Natural killer cell (primary cell): Measurements from ENCODE around the gene TRAPPC8. TPM values are rescaled to one million over a fixed set of nuclear protein-coding genes. Genes with fewer than 3 reads are reported as not detected.
A peak's percentile ranks its signal among the peaks of the same experiment; 100 is the strongest.

Experiments used
- ATAC-seq, 3 donors: fragments of 150-1000 bp in 2 of 3; fragments of 200-7000 bp in 1 of 3; cut with Tn5 transposase; 1 replicate in 1 of 3; 2 replicates in 2 of 3; pipeline ENCODE4 v1.10.0; 2021; ENCODE audit warnings: mild to moderate bottlenecking in 2 of 3, moderate library complexity in 2 of 3
- DNase-seq, 2 donors: peaks; one replicate each; pipeline versions ENCODE4 v3.0.0 to v3.0.0-alpha.2; 2013 to 2021; ENCODE audit warnings: mixed read lengths in 1 of 2
- H3K27ac ChIP-seq: one replicate; pipeline ENCODE4 v1.5.1; 2013; ENCODE audit warnings: mild to moderate bottlenecking, low read length
- H3K27me3 ChIP-seq: one replicate; pipeline ENCODE4 v1.6.1; 2013; ENCODE audit warnings: low read length; ENCODE audit not compliant: control insufficient read depth, insufficient read depth
- H3K36me3 ChIP-seq: one replicate; pipeline ENCODE4 v1.6.1; 2013; ENCODE audit warnings: low read length; ENCODE audit not compliant: control insufficient read depth, insufficient read depth
- H3K4me1 ChIP-seq: one replicate; pipeline ENCODE4 v1.6.1; 2013; ENCODE audit warnings: low read length; ENCODE audit not compliant: control insufficient read depth, insufficient read depth
- H3K4me3 ChIP-seq: one replicate; pipeline ENCODE4 v1.5.1; 2013; ENCODE audit warnings: low read length
- H3K9me3 ChIP-seq: one replicate; pipeline ENCODE4 v1.6.1; 2013; ENCODE audit warnings: low read length; ENCODE audit not compliant: control insufficient read depth, insufficient read depth
- H3K27ac Mint-ChIP-seq, 2 donors: one replicate each; pipeline ENCODE4 v1.8.0; 2022; ENCODE audit warnings: mild to moderate bottlenecking in 2 of 2, mixed read lengths in 2 of 2, moderate library complexity in 1 of 2
- H3K27me3 Mint-ChIP-seq, 2 donors: one replicate each; pipeline ENCODE4 v1.8.0; 2022; ENCODE audit warnings: low read depth in 2 of 2, mixed read lengths in 2 of 2
- H3K36me3 Mint-ChIP-seq: one replicate; pipeline ENCODE4 v1.8.0; 2022; ENCODE audit warnings: mixed read lengths
- H3K4me1 Mint-ChIP-seq, 2 donors: one replicate each; pipeline ENCODE4 v1.8.0; 2022; ENCODE audit warnings: mixed read lengths in 2 of 2
- H3K4me3 Mint-ChIP-seq: one replicate; pipeline ENCODE4 v1.8.0; 2022; ENCODE audit warnings: mild to moderate bottlenecking, moderate library complexity, mixed read lengths
- H3K9me3 Mint-ChIP-seq, 2 donors: one replicate each; pipeline ENCODE4 v1.8.0; 2022; ENCODE audit warnings: mixed read lengths in 2 of 2
- CTCF ChIP-seq: fragments of 200-600 bp; IDR thresholded peaks from one replicate; pipeline ENCODE4 v1.8.0; 2022; ENCODE audit warnings: antibody characterized with exemption
- WGBS: methylation state at CpG from one replicate; pipeline ENCODE4 v1.1.7; 2013; ENCODE audit warnings: missing lambda C conversion rate; ENCODE audit not compliant: insufficient coverage; 5-methylcytosine and 5-hydroxymethylcytosine counted together
- intact Hi-C: fragments of 100-400 bp; cut with micrococcal nuclease; formaldehyde crosslinking; loops from one replicate; pipeline ENCODE4 v1.14.2; 2022
- total RNA-seq, 4 donors: library from RNA; stranded (reverse); fragments of 120-200 nt in 1 of 4; gene quantifications; one replicate each; pipeline versions ENCODE4 v1.2.3 to v1.2.4, GENCODE V29; 2013 to 2022

TRAPPC8 gene
- total RNA-seq, 3 donors from 2014 or later (not counting 1 experiment from before 2014, with no cell fraction given) = 38.5 to 51.2 (median 41.4) TPM

GRCh38 chr18:31891566-31891965 lies 51.4 kb downstream of the TRAPPC8 start:
- no peaks in the 10 kb centered on the region for H3K27me3 ChIP-seq
- no peak for DNase-seq
- Mint-ChIP-seq H3K36me3 (peaks cover 7% of the 10 kb centered on the region), H3K9me3 (no peaks in the 10 kb centered on the region), H3K27me3 (no peaks in the 10 kb centered on the region), H3K27ac (no peak overlapping the region), H3K4me1 (no peaks in the 10 kb centered on the region), H3K4me3 (no peak overlapping the region)
- H3K4me3 ChIP-seq = no peak overlapping the region
- H3K27ac ChIP-seq = no peak overlapping the region
- no peaks in the 10 kb centered on the region for H3K4me1 ChIP-seq
- no peak for ATAC-seq
- TF ChIP-seq CTCF = no peak
- intact Hi-C loops = no loop called here
- no peaks in the 10 kb centered on the region for H3K9me3 ChIP-seq
- H3K36me3 ChIP-seq = peaks cover 43% of the 10 kb centered on the region
- 94% methylated on average over 3 of the region's 3 CpGs for WGBS

GRCh38 chr18:31884020-31884419 lies 58.9 kb downstream of the TRAPPC8 start:
- no peak overlapping the region for H3K4me3 ChIP-seq
- peak overlapping the region in 1 of 2 donors; percentile 28 for H3K27ac Mint-ChIP-seq
- H3K36me3 Mint-ChIP-seq = peaks cover 28% of the 10 kb centered on the region
- peaks cover 21 to 23% of the 10 kb centered on the region in 2 donors for H3K4me1 Mint-ChIP-seq
- no peak for TF ChIP-seq CTCF
- H3K9me3 Mint-ChIP-seq = peaks cover 0 to 2% of the 10 kb centered on the region in 2 donors
- ATAC-seq = no peak
- no peaks in the 10 kb centered on the region for H3K4me1 ChIP-seq
- no peaks in the 10 kb centered on the region for H3K27me3 ChIP-seq
- no peak for DNase-seq
- no peaks in the 10 kb centered on the region for H3K9me3 ChIP-seq
- WGBS = 95% methylated on average over 4 of the region's 4 CpGs
- H3K4me3 Mint-ChIP-seq = no peak overlapping the region
- intact Hi-C loops = loop anchor here (10.0 kb wide), 1 partner anchor 71 kb away; no protein-coding TSS in a partner anchor
- H3K27ac ChIP-seq = no peak overlapping the region
- H3K27me3 Mint-ChIP-seq = no peaks in the 10 kb centered on the region
- H3K36me3 ChIP-seq = peaks cover 38% of the 10 kb centered on the region

GRCh38 chr18:31880186-31880898 lies 62.6 kb downstream of the TRAPPC8 start:
- Histone ChIP-seq H3K27me3 (no peaks in the 10 kb centered on the region), H3K27ac (no peak overlapping the region), H3K9me3 (no peaks in the 10 kb centered on the region), H3K4me1 (no peaks in the 10 kb centered on the region), H3K36me3 (peaks cover 43% of the 10 kb centered on the region), H3K4me3 (no peak overlapping the region)
- no peak for ATAC-seq
- H3K27ac Mint-ChIP-seq = peak overlapping the region in 1 of 2 donors; percentile 22
- H3K9me3 Mint-ChIP-seq = peaks cover 0 to 2% of the 10 kb centered on the region in 2 donors
- TF ChIP-seq CTCF = no peak
- DNase-seq = no peak
- H3K4me3 Mint-ChIP-seq = no peak overlapping the region
- intact Hi-C loops = loop anchor here (10.0 kb wide), 1 partner anchor 74 kb away; no protein-coding TSS in a partner anchor
- peaks cover 36% of the 10 kb centered on the region for H3K36me3 Mint-ChIP-seq
- H3K27me3 Mint-ChIP-seq = no peaks in the 10 kb centered on the region
- H3K4me1 Mint-ChIP-seq = peaks cover 21 to 32% of the 10 kb centered on the region in 2 donors
- WGBS = no CpG with 5 or more reads among the region's 1 CpG
